HG03196 (cell line): ENCODE data around the gene SLC26A9.
"Not testable (repeated sequence)": the region's sequence is repeated elsewhere in the genome, so short reads cannot be mapped to it uniquely, and the experiment has no call there.

Experiments used
- ATAC-seq: cut with Tn5 transposase; IDR thresholded peaks from one replicate; pipeline ENCODE4 v1.9.1; 2021; ENCODE audit not compliant: unreplicated experiment

SLC26A9 gene

GRCh38 chr1:205927247-205927646, 16.0 kb downstream of the SLC26A9 start:
- no peak for ATAC-seq

DNA sequence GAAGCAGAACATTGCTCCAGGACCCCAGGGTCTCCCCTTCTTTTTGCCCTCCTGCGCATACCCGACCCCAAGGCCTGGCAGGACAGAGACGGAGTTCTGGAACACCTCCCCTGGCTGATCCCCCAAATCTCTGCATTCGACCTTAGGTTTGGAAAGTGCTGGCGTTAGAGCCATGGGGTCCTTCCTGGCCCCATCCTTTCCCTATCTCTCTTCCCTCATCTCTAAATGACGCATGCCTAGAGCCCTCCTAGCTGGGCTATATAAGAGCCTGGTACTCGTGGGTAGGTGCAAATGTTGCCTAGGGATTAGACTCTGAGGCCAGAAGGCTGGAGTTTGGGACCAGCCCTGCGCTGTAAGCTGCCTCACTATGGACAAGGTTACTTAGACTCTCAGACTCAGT, 16.6 kb downstream of the SLC26A9 start:
- no peak for ATAC-seq

DNA sequence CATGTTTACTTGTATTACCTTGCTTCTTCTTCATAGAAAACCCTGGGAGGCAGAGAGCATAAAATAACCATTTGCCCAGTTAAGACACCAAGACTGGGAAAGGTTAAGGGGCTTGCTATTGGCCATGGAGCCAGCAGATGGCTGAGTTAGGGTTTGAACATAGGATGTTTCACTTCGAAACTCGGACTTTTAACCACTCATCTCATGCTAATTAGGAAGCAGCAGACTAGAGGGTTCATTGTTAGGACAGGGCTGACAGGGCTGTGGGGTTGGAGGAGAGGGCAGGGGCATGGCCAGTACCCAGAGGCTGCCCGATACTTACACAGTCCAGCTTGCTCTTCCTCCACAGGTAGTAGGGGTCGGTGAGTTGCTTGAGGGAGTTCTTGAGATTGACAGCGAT, 17.0 kb downstream of the SLC26A9 start:
- no peak for ATAC-seq

GRCh38 chr1:205925736-205926135, 17.5 kb downstream of the SLC26A9 start:
- ATAC-seq, result no peak

DNA sequence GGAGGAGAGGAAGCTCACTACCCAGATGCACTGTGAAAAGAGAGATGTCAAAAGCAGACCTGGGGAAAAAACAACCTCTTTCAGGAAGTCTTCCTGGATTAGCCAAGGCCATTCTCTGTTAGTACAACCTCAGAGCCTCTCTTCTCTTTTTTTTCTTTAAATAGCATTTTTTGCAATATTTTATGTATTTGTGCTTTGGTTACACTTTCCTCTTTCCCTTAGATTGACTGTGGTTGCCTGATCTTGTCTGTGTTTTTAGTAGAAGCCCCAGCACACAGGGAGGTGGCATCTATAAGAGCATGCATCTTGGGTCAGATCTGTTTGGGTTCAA, 18.8 kb downstream of the SLC26A9 start:
- ATAC-seq, result no peak

DNA sequence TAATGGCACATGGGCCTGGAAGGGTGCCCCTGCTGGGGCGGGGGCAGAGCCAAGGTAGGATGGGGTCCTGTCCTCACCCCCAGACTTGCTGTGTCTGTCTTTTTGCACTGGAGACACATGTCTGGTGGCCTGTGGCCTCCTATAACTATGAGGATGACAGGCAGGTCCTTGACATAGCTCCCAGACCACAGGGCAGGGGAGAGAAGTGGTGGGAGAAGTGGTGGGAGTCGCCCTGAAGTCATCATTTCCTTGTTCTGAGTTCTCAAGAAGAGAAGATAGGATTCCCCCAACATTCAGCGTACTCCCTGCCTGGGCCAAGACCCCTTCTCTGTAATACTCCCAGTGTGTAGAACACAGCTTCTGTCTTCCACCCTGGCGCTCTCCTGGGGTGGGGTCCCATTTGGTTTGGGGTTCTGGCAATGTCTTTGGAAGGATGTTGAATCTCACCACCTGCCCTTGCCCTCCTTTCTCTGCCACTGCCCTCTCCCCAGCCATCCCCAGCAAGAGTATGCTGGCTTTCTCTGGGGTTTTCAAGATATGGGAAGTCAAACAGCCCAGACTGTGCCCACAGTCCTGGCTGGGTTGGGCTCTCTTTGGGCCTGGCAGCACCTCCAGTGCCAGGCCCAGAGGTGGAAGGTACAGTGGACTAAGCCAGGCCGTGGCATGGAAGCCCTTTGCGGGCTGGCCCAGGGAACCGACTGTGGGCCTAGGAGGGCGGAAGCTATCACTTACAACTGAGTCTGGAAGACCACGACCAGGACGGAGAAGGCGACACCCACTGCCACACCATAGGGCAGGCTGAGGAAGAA, 19.4 kb downstream of the SLC26A9 start:
- no peak for ATAC-seq

- ATAC-seq, result no peak
Measured at GRCh38 chr1:205922806-205923205, 20.4 kb downstream of the SLC26A9 start.

GRCh38 chr1:205922314-205922713, 20.9 kb downstream of the SLC26A9 start:
- ATAC-seq, result no peak

DNA sequence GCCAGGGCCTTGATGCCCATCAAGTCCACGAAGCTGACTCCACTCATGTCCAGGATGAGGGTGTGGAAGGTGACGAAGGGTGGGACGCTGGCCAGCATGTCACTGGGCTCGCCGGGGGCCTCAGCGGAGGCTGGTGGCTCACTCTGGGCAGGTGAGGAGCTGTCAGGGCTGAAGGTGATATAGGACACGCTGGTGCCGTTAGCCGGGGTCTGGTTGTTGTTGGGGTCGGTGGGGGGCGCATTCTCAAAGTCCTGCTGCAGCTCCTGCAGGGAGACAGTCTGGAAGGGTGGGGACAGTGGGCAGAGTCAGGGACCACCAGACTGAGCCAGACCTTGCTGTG, 21.7 kb downstream of the SLC26A9 start:
- no peak for ATAC-seq

GRCh38 chr1:205920861-205921569, 22.2 kb downstream of the SLC26A9 start:
- no peak for ATAC-seq

DNA sequence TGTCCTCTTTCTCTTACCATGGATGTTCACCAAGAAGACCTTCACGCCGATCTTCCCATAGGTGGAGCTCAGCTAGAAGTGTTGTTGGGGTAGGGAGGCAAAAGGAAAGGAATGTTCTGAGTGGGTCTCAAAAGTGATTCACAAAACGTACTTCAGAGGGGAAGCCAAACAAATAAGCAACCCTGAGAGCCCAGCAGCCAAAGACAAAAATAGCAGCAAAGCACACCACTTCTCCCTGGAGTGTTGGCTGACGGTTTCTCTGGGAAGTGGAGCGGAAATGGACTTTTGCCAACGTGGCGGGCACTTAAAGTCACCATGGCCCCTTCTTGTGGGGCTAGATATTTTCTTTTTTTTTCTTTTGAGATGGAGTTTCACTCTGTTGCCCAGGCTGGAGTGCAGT, 23.1 kb downstream of the SLC26A9 start:
- no peak for ATAC-seq

DNA sequence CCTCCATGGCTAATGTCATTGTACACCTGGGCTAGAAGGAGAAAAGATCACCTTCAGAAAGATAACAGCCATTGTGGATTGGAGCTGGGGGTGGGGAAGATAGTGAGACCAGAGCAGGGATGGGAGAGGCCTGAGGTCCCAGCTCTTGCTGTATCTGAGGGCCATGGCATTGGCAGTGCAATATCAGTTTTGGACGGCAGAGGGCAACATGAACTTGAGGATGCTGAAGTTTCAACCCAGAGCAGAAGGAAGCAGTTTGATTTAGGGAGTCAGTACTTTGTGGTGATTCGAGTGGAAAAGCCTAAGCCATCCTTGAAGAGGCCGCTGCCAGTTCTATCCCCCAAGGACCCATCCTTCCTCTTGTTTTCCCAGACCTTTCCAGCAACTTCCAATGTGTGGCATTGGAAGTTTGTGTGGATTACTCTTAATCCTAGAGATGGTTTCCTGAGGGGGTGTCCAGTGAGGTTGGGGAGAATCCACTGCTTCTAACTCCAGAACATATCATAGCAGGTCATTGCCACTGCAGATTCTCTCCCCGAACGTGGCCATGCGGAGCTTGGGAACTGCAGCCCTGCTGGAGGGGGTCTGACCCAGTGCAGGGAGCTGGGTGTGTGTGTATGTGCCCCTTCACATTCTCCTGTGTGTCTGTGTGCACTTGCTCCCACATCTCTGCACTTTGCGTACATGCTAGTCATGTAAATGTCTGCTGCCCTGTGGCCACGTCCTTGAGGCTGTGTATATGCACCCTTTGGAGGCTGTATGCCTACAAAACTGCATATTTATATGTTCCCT, 24.1 kb downstream of the SLC26A9 start:
- peak; percentile 67 for ATAC-seq

- ATAC-seq, result no peak
Measured at GRCh38 chr1:205917466-205918238, 25.6 kb downstream of the SLC26A9 start.

- no peak for ATAC-seq
Measured at GRCh38 chr1:205916541-205916940, 26.7 kb downstream of the SLC26A9 start.

DNA sequence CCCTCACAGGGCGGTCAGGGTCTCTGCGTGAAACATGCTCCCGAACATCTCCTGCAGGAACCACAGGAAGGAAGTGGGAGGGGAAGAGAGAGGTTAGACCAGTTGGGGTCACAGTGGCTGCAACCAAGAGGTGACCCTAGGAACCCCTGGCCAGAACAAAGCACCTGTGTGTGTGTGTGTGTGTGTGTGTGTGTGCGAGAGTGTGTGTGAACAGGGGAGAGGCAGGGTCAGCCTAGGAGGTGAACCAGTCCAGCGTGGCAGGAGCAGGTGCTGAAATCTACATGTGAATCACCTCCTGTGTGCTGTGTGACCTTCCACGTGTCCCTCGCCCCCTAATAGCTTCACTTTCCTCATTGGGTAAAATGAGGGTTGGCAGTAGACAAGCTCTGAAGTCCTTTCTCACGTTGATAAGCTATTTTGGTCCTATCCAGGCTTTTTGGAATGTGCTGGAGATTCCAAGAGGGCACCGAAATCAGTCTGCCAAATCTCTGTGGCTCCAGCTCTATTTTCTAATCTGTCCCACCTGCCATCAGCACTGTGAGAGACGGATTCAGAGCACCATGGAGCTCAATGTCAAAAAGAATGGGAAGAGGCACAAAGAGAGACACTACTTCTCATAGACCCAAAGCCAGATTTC, 27.8 kb downstream of the SLC26A9 start:
- no peak for ATAC-seq

DNA sequence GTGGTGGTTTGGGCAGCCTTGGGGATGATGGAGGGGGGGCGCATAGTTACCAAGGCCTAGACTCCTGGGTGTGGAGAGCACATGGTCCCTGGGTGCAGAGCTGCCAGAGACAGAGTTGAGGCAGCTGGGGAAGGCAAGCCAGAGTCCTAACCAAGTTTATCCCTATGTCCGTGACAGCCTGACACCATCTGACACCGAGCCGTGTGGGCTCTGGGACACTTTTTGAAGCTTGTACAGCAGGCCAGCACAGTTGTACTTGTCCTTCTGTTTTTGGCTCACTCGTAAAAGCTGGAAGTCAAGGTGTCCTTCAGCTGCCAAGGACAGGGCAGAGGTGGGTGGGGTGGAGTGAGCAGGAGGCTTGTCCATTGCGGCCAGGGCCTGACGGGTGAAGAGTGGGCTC, 28.5 kb downstream of the SLC26A9 start:
- ATAC-seq, result no peak

- ATAC-seq, result no peak
Measured at GRCh38 chr1:205914155-205914507, 29.1 kb downstream of the SLC26A9 start.

- ATAC-seq, result no peak
Measured at GRCh38 chr1:205913451-205914154, 29.7 kb downstream of the SLC26A9 start.

GRCh38 chr1:205907794-205908193, 35.5 kb downstream of the SLC26A9 start:
- no peak for ATAC-seq

GRCh38 chr1:205905095-205905494, 38.2 kb downstream of the SLC26A9 start:
- not testable (repeated sequence) for ATAC-seq
